ENCODE data around the gene EHF.

GRCh38 chr11:34609850-34610249, 11.0 kb upstream of the EHF start:
- TF ChIP-seq CTCF (optimal IDR thresholded peaks at IDR 0.05 in 1 of 3, IDR thresholded peaks at IDR 0.05 in 1 of 3, conservative IDR thresholded peaks at IDR 0.05 in 1 of 3; ENCODE audit: extremely low read depth in 1 of 3, insufficient read depth in 2 of 3, low read length in 3 of 3) (no peak), EZH2 (IDR thresholded peaks at IDR 0.05; ENCODE audit: low read length) (no peak)

All from keratinocyte (primary cell).